NCI-H69 (cell line): ENCODE results near the gene TENM3.
A peak's percentile ranks its signal among the peaks of the same experiment; 100 is the strongest.
"Not testable (repeated sequence)": the region's sequence is repeated elsewhere in the genome, so short reads cannot be mapped to it uniquely, and the experiment has no call there.

Source experiments
- DNase-seq: peaks from one replicate; lab custom pipeline; 2025; lab: John Stamatoyannopoulos, UW

The TENM3 gene

DNA sequence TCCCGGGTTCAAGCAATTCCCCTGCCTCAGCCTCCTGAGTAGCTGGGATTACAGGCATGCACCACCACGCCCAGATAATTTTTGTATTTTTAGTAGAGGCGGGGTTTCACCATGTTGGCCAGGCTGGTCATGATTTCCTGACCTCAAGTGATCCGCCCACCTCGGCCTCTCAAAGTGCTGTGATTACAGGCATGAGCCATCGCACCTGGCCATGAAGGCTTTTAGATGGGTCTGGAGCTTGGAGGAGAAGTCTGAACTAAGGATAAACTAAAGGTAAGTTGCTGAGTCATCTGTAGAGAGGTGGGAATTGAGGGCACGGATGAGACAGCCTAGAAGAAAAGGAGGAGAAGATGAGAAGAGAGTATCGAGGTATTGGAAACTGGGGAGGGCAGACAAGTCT is at the start of gene TENM3:
TSS of gene TENM3 (plus strand) at position 199 of the 400 bp plus-strand sequence. CDS start 80,619 bp downstream, outside the sequence.
- not testable (repeated sequence) for DNase-seq

DNA sequence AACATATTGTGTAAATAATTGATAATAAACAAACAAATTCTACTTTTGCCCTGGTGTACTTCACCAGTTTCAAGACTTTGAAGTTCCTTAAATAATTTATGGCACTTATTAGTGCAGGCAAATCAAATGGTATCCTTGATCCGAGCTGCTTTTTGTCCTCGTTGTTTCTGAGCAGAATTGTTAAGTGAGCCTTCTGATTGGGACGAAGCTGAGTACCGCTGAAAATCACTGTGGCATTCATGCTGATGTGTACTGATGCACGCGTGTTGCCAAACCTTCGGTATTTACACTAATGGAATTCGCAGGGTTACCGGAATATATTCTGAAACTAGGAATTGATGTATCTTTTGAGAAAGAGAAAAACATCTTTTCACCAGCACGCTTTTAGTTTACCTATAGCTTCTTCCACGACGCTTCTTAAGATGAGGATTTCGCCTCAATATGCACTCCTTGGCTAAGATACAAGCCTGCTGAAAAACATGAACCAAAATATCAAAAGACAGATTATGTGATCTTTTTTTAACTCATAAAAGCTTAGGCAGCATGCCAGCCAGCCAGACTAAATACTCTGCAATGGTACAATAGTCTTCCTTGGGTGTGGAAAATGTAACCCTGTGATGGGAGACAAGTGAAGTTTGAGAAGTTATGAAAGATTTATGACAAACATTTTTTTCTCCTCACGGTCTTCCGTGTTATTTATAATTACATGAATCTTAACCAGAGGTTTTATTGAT is 48.9 kb upstream of the TENM3 start:
- DNase-seq: no peak

DNA sequence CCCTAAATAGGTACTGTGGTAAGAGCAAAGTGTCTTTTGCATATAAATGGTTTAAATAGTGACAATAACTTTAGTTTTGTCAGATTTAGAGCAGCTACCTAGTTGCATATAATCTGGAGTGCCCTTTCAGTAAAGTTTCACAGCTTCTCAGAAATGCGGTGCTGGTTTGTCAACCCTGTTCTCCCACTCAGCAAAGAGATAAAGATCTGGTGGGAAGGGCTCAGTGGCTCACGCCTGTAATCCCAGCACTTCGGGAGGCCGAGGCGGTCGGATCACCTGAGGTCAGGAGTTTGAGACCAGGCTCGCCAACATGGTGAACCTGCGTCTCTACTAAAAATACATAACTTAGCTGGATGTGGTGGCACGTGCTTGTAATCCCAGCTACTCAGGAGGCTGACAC is 45.6 kb upstream of the TENM3 start:
- DNase-seq: no peak

DNA sequence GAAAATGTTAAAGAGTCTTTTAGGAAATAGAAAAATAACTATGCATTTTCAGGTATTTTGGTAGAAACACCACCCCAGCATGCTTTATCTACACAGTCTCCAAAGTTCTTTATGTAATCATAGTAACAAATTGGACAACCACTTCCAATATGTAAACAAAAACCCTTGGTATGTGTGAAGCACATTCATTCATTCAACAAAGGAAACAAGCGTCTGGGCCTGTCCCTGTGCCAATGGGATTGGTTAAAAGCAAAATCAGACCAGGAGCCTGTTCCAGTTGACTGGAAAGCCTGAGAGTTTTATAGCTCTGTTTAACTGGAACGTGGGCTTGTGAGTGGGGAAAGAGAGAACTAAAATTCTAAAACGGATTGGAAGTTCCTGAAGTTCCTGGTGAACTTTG is 41.3 kb upstream of the TENM3 start:
- no peak for DNase-seq

DNA sequence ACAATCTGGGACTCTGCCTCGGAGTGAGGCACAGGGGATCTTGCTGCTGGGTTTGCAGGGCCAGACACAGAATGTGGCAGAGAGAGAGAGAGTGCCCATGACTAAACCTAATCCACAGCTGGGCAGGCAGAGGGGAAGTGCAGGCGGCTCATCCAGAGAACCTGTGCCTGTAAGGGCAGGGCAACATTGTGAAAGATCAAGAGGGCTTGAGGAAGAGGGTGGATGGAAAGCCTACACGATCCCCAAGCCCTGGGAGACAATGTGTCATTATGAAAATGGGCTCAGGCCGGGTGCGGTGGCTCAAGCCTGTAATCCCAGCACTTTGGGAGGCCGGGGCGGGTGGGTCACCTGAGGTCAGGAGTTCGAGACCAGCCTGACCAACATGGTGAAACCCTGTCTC is 40.6 kb upstream of the TENM3 start:
- no peak for DNase-seq

DNA sequence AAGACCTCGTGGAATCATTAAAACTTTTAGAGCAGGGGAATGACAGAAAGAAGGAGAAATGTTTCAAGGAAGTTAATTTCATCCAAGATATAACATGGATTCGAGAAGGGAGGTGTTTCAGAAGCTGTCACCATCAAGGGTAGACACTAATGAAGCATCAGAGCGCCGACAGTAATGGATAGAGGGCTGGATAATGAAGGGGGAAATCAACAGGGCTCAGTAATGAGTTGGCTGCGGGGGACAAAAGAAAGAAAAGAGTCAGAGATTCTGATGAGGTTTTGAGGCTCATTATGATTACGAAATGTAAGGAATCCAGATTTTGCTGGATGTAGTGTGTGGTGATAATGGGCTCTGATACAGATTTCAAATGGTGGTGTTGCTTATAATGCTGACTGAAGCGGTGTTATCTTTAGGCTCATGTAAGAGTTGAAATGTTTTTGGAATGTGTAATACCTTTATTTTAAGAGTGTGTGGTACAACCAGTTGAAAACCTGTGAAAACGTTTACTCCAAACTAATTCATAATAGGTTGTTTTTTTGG is 39.3 kb upstream of the TENM3 start:
- no peak for DNase-seq

DNA sequence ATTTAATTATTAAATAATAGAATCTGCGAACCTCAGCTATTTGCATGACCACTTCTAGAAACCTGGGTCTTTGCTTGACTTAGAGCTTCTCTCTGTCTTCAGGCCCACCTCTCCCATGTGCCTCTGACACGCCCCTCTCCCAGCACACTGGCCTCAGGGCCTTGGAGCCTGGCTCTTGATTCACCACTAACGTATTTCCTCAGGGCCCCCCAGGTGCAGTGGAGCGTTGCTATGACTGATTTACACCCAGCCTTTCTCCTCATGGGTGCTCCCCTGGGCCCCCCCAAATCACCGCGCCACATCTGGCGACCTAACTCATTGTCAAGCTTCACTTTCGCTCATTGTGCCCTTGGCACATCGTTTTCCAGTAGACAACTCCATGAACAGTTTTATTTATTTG is 37.9 kb upstream of the TENM3 start:
- no peak for DNase-seq

DNA sequence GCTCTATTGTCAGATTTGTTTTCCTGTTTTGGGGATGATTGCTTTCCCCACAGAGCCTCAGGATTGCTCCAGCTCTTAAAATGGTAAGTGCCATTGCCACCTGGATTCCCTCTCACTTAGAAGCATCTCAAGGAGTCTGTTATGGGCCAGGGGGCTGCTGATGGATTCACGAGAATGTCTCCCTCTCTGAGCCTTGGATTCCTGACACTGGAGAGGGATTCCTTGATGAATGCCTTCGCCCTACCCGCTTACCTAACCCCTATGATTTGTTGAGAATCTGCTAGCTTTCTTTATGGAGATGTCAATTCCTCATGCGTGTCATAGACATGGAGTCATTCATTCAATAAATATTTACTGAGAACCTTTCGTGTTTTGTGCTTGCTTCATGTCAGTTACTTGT is 36.9 kb upstream of the TENM3 start:
- DNase-seq: peak; percentile 25

DNA sequence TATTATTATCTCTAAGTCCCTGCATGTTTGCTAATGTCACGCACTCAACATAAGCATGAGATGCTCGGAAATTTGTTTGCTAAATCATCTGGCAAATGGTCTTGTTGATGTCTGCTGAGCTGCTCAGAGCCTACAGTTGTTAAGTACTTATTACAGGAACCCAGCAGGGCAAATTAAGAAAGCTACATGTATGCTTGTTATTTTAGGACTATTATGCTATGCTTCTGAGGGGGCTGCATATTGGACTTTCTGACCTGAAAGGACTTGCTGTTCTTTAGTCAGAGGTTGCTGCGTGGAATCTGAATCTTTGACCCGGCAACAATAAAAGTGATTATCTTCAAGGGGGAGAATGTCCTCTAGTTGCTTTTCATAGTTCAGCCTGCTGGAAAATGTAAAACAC is 36.3 kb upstream of the TENM3 start:
- peak; percentile 73 for DNase-seq

DNA sequence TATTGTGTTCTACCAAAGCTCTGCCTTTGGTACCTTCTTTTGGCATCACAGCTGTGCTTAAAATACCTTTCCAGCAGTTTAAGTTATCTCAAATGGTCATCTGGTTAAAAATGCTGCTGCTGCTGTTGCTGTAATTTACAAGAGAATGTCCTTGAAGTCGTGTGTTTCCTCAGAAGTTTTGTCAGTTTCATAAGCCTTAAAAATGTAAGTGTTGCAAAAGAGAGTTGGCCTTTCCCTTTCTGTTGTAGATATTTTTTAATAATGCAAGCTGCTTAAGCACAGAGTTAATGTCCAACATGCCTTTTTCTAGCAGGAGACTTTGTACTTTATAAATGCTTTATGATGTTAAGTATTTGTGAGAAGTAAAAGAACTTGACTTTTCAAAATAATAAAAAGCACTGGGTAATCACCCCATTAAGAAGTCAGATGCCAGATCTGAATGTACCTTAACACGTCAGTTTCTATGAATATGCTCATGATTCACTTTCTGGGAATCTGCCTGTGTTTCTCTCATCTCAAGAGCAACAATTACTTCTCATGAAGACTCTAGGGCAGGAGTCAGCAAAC is 35.3 kb upstream of the TENM3 start:
- DNase-seq: no peak

DNA sequence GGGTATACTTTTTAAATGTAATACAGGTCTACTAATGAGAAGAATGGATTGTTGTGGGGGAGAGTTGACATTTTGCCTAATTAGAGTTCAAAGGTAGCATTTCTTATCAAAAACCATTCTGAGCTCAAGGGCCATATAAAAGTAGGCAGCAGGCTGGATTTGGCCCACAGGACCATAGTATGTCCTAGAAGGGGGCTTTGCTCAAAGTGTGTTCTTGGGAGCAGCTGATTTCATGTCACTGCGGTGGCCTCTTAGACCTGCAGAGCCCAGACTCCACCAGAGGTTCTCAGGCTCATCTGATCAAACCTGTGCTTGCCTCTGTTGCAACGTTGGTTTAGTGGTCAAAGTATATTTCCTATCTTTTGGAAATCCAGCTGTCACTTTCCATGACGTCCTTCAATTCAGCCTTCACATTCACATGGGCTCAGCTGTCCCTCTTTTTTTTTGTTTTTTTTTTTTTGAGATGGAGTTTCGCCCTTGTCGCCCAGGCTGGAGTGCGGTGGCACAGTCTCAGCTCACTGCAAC is 34.6 kb upstream of the TENM3 start:
- DNase-seq: no peak

DNA sequence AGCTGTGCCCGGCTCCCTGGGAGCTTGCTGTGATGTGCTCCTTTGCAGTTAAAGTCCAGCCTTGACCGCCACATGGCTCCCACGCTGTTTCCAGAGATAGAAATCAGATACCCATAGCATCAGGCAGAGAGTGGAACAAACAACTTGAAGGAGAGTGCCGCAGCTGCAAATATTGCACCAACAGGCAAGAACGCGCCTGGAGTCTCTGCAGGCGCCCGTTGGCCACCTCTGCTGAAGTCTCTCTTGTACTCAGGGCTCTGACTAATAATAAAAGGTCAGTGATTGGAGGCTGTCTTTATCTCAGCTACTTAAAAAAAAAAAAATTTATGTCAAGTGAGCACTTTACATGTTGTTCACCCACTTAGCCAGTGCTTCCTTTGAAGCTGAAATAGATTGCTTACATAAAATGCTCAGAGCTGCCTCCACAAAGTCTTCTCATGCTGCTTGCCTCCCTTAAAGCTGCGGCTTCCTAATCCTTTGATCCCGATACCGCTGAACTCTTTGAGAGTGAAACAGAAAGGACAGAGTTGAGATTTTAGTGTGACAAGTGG is 30.9 kb upstream of the TENM3 start:
- no peak for DNase-seq

DNA sequence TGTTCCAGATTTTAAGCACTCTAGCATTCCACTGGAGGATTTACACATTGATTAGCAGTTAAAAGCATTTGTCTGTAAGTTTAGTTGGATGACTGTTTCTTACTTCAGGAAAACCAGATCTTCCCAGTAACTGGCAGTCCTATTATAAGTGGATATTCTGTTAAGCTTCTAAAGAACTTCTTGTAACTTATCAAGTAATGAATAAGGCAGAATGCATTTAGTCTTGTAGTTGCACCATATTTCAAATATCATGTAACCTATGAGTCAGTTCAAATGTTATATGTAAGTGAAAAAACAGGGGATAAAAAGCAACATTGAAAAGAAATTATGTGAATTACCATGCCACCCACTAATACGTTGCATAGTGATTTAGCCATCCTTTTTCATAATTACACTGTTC is 30.2 kb upstream of the TENM3 start:
- DNase-seq: no peak

DNA sequence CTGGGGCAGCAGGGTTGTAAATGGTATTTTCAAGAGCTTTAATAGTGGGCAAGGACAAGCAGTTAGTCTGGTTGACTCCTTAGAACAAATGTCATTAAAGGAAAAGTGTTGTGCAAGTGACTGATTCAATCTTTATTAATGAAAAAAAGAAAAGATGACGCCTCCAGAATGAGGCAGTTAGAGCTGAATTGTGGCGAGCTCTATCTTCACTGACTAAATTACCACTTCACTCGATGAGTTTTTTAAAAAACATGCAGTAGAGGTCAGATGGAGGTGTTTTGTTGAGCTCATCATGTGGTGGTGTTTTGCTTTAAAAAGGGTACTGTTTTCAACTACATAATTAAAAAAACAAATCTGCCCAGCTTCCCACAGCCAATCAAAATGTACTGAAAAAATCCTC is 28.1 kb upstream of the TENM3 start:
- DNase-seq: no peak

DNA sequence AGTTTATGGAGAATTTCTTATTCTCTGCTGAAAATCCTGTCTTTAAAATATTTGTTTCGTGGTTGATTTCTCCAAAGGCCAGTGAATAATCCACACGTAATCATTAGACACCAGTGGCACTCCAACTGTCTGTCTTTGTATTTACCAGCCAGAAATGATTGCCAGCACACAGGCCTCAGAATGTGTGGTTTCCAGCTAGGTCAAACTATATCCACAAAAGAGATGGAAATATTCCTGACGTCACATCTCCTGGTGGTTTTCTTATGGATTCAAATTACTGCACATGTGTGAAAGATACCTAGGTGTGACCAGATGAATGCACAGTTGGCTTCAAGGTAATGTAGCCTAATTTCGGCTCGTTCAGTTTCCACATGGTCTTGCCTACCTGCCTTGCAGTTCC is 27.2 kb upstream of the TENM3 start:
- DNase-seq: no peak

DNA sequence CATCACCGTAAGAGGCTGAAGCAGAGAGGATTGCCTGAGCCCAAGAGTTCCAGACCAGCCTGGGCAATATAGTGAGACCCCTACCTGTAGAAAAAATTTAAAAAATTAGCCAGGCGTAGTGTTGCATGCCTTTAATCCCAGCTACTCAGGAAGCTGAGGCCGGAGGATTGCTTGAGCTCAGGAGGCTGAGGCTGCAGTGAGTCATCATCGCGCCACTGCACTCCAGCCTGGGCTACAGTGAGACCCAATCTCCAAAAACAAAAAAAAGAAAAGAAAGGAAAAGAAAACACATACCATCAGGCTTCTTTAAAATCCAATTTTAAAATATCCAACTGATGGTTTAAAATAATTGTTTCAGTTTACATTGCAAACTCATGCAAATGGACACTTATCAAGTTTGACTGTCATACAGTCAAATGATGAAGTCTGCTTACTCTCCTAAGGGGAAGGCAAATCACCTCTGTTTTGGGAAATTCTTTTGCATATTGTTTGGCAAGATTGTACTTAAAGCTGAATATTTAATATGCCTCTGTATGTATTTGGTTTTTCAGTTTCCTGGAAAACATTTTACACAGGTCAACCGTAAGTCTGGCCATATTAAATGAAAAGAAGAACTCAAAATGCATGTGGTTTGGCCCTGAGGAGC is 23.7 kb upstream of the TENM3 start:
- no peak for DNase-seq

DNA sequence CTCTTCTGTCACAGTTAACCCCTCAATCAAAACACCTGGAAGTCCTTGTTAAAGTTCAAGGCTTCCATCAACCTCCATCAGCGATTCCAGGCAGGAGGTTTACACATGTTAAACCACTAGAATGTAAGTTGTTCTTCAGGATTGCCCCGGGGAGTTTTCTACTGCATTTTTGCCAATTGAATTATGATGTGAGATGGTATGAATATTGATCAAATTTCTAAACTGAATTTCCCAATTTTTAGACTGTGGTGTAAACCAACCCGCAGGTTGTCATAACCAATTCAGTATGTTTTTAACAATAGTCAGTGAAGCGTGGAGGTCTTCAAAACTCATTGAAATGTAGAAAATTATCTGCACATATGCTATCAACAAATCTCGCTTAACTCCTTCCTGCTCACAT is 21.2 kb upstream of the TENM3 start:
- no peak for DNase-seq

DNA sequence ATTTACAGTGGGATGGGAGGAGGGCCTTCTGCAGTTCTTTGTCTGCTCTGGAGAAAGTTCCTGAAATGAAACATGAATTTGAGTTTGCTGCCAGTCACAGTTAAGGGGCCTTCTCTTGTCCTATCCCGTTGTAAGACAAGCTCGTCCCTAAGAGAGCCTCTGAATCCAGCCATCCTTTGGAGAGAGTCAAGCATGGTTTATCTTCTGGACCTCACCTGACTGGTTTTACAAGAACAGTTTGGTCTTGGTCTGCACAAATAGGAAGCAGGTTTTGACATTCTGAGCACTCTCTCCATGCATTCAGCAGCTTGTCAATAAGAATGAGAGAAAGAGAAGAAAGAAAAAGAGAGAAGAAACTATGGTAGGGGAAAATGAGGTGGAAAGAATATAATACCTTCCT is 20.4 kb upstream of the TENM3 start:
- no peak for DNase-seq

DNA sequence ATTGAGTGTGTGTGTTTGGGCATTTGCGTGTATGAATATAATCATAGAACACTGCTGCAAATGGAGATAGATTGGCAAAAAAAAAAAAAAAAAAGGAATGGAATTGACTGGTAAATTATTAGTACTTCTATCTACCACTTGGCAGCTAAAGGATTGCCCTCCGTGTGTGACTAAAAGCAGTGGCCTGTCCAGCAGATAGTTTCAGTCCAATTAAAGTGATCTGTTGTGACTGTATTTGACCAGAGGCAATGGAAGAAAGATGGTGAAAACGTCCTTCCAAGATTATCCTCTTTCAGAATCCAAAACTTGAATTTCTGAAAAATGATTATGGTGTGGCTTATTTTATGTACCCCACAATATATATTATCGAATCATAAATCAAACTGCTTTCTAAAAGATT is 19.5 kb upstream of the TENM3 start:
- DNase-seq: no peak

DNA sequence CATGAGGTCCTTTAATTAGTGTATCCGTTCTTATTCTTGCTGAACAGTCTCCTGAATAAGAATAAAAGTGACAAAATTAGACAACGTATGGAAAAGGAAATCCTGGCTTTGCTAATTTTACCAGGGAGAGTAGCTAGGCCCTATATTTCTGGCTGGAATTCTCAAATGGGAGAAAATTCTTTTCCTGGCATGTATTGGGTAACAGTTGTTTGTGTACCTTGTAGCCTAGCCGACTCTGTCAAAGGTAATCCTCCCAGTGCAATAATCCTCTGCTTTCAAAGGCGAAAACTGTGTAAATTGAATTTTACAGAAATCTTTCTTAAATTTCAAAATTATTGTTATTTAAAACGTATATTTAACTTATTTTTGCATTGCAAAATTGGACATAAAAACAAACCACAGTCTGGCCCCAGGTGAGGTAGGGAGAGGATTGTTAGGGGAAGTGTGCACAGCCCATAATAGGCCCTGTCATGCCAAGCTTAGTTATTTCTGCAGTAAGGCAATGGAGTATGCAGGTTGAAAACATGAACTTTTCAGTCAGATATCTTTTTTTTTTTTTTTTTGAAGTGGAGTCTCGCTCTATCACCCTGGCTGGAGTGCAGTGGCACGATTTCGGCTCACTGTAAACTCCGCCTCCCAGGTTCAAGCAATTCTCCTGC is 18.9 kb upstream of the TENM3 start:
- DNase-seq: no peak

DNA sequence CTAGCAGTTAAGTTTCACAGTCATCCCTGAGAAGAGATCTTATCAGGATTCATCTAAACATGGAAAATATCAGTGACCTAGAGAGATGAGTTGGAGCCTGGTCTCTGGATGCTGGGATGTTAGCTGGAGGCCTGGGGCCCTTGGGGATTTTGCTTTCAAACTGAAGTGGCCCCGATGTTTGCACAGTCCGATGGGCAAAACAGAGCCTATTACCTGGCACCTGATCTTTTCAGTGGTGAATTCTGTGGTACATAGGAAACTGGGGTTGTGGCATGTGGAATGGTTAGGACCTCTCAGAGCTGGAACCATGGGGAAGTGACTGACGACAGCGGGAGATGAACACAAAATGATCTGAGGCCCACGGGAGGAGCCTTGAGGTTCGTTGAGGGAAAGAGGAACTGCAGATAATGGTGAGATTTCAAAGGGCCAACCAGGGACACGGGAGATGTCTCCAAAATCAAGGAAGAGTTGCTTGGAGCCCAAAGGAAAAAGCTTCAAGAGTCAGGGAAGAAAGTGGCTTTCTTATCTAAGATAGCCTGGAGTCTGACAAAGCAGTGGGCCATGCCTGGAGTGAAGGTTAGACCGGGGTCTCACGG is 17.8 kb upstream of the TENM3 start:
- peak; percentile 9 for DNase-seq

DNA sequence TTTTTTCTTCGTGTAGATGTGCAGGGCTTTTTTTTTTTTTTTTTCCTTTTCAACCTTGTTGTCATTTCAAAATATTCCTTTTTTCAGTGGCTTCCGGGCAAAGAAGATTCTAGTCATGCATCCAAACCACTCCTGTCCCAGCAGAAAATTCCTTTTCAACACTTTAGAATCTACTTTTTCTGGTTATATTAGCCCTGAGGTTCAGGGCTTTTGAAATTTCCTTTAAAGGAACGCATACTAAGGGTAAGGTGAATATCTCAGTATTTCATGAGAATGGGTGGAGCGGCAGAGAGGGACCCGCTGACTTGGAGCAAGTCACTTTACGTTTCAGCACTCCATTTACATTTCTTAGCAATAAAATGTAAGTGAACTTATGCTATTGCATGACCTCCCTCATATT is 15.6 kb upstream of the TENM3 start:
- no peak for DNase-seq
